ENCODE measurements around the gene MATN1. TPM values are rescaled to one million over a fixed set of nuclear protein-coding genes. Genes with fewer than 3 reads are reported as not detected.
A peak's percentile ranks its signal among the peaks of the same experiment; 100 is the strongest.

Gene MATN1
- total and polyA plus RNA-seq, 2 of the 4 experiments (the other 2 are of a cell fraction), result 0.27 TPM; not detected in 1

DNA sequence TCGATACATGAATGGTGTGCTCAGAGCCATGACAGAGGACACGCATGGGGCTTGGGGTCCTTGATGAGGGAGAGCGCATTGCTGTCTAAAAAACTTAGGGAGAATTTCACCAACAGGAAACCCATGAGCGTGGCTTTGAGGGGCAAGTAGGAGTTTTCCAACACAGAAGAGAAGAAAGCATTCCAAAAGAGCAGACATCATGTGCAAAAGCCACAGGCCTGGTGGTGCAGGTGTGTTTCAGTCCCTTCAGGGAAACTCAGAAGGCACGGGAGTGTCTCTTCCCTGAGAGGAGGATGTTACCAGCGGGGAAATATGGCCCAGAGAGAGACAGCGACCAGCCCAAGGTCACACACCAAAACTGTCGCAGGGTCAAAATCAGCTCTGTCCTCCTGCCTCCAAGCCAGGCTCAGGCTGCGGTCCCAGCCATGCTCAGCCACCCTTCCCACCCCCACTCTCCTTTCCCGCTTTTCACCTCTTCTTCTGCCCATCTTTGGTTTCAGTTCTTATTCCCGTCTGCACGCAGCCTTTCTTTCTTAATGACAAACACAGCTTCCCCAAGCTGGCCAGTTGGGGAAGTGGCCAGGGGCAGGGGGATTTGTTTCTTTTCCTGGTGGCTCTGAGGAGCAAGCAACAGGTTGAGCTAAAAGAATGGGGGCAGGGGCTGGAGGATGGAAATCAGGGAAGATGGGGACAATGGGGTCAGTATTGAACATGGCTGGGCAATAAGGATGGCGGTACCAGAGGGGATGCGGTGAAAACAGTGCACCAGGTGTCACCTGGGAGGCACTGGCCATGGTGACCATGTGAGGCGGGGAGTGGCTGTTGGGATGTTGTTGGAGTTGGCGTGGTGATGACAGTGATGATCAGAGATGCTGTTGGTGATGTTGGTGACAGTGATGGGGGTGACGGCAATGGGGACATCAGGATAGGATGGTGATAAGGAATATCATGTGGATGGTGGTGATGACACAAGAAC, 23.9 kb upstream of the MATN1 start:
- Histone ChIP-seq H4K8ac (ENCODE audit: low read depth in 2 of 2, low read length in 2 of 2) (peak overlapping the region; percentile 64 to 77; a peak in 2 of 4 replicates), H3K27me3 (ENCODE audit: control insufficient read depth, insufficient read depth, low read length) (peaks cover 4% of the 10 kb centered on the region; the same call in 1 of the 2 replicates), H3K23ac (ENCODE audit: low read depth, low read length) (no peak overlapping the region), H4K20me1 (ENCODE audit: insufficient read depth, low read length) (no peaks in the 10 kb centered on the region), H2AFZ (replicated peaks; ENCODE audit: low read length, poor library complexity) (peak overlapping the region; percentile 41), H3K79me1 (ENCODE audit: low read depth in 1 of 2, low read length in 2 of 2) (no peaks in the 10 kb centered on the region), H2BK5ac (ENCODE audit: low read depth, low read length, poor library complexity, severe bottlenecking) (peak overlapping the region; percentile 25), H3K36me3 (ENCODE audit: control insufficient read depth, insufficient read depth, low read length) (no peaks in the 10 kb centered on the region), H3K4me2 (ENCODE audit: low read depth, low read length) (no peak overlapping the region), H2AK5ac (ENCODE audit: low read depth, low read length) (peak overlapping the region; percentile 95; the same call in 1 of the 2 replicates), H3K4me1 (ENCODE audit: control insufficient read depth, insufficient read depth, low read length) (peaks cover 6% of the 10 kb centered on the region), H3K18ac (ENCODE audit: low read depth, low read length) (peak overlapping the region; percentile 74), H2AK9ac (replicated peaks; ENCODE audit: low read depth, low read length, poor library complexity) (peak overlapping the region; percentile 68), H2BK20ac (ENCODE audit: low read depth, low read length) (peak overlapping the region; percentile 91; the same call in 1 of the 2 replicates), H3K9me3 (ENCODE audit: control insufficient read depth, insufficient read depth, low read length) (no peaks in the 10 kb centered on the region), H3K4me3 (ENCODE audit: insufficient read depth, low read depth, low read length) (no peak overlapping the region), H3K56ac (ENCODE audit: extremely low read depth, insufficient read depth, low read length) (no peak overlapping the region), H3K14ac (replicated peaks; ENCODE audit: low read depth, low read length) (peak overlapping the region; percentile 81; the same call in 1 of the 2 replicates), H4K5ac (ENCODE audit: low read depth, low read length) (peak overlapping the region; percentile 50; the same call in 1 of the 2 replicates), H3K9ac (ENCODE audit: low read depth, low read length) (no peak overlapping the region), H3K9me1 (ENCODE audit: insufficient read depth, low read length) (peaks cover 5% of the 10 kb centered on the region; the same call in 1 of the 2 replicates), H3K27ac (ENCODE audit: insufficient read depth, low read length) (no peak overlapping the region), H2BK15ac (ENCODE audit: low read depth, low read length) (peak overlapping the region; percentile 44; the same call in 1 of the 3 replicates), H2BK120ac (ENCODE audit: low read depth, low read length) (peak overlapping the region; percentile 68), H4K91ac (ENCODE audit: insufficient read depth, low read depth, low read length) (peak overlapping the region; percentile 23; the same call in 1 of the 2 replicates), H3K4ac (ENCODE audit: low read depth, low read length) (peak overlapping the region; percentile 84)
- BruUV-seq (replicated peaks), result no TSS peak
- intact Hi-C loops (cut with micrococcal nuclease), result no loop called here
- in situ Hi-C loops (cut with MboI; ENCODE audit: low sequenced_read_pairs), result no loop called here
- DNase-seq, result no peak
- WGBS, 2 experiments (ENCODE audit: extremely low coverage in 2 of 2, insufficient read length in 1 of 2), result 82% methylated on average over 2 of the region's 17 CpGs; no CpG with 5 or more reads in 1 of the 2 experiments
- CTCF ChIA-PET, result interaction anchor here (0.6 kb wide), 1 partner anchor 1406 kb away, joined by 3 read pairs; no protein-coding TSS in a partner anchor
- POLR2A ChIA-PET (ENCODE audit: unreplicated experiment), result no interaction called here
- dilution Hi-C loops (cut with HindIII; ENCODE audit: low sequenced_read_pairs, unreplicated experiment), result no loop called here
- no peak for TF ChIP-seq ELK1 (IDR thresholded peaks at IDR 0.05; ENCODE audit: borderline replicate concordance, low read depth, low read length)
- TF ChIP-seq NFE2L2 (IDR thresholded peaks at IDR 0.05; ENCODE audit: low read depth, low read length), result no peak
- no peak for TF ChIP-seq RFX5 (IDR thresholded peaks at IDR 0.05; ENCODE audit: low read depth, low read length)
- TF ChIP-seq FOS (IDR thresholded peaks at IDR 0.05; ENCODE audit: low read depth, low read length), result no peak
- no peak for TF ChIP-seq BHLHE40 (IDR thresholded peaks at IDR 0.05; ENCODE audit: low read depth, low read length)
- no peak for TF ChIP-seq RAD21 (IDR thresholded peaks at IDR 0.05; ENCODE audit: low read length)
- TF ChIP-seq SMC3 (IDR thresholded peaks at IDR 0.05; ENCODE audit: low read depth, low read length), result no peak
- no peak for ATAC-seq (ENCODE audit: low read depth)

Data from IMR-90 (cell line).